Nephron (organoid): ENCODE measurements around the gene NKTR.

ENCODE experiments used
- H3K27ac Mint-ChIP-seq, 3 experiments: 2 replicates each; pipeline ENCODE4 v1.8.0; 2020; ENCODE audit warnings: mixed read lengths in 3 of 3, mild to moderate bottlenecking in 2 of 3, moderate library complexity in 1 of 3
- H3K27me3 Mint-ChIP-seq: 2 replicates; pipeline ENCODE4 v1.8.0; 2021; ENCODE audit warnings: low read depth, mild to moderate bottlenecking, moderate library complexity, mixed read lengths
- H3K36me3 Mint-ChIP-seq: 2 replicates; pipeline ENCODE4 v1.8.0; 2020; ENCODE audit warnings: low read depth, mixed read lengths
- H3K4me1 Mint-ChIP-seq: 2 replicates; pipeline ENCODE4 v1.8.0; 2020; ENCODE audit warnings: mixed read lengths
- H3K4me3 Mint-ChIP-seq, 3 experiments: 2 replicates each; pipeline ENCODE4 v1.8.0; 2020; ENCODE audit warnings: mild to moderate bottlenecking in 3 of 3, mixed read lengths in 3 of 3, moderate library complexity in 2 of 3
- H3K9me3 Mint-ChIP-seq: 2 replicates; pipeline ENCODE4 v1.8.0; 2020; ENCODE audit warnings: mixed read lengths
- CTCF ChIP-seq, 3 experiments: fragments of 200-600 bp; sonication (generic); IDR thresholded peaks; one replicate each; pipeline ENCODE4 v1.5.0; 2021; ENCODE audit warnings: antibody characterized with exemption in 3 of 3; ENCODE audit not compliant: unreplicated experiment in 3 of 3

The NKTR gene

GRCh38 chr3:42663581-42664437 lies 63.3 kb downstream of the NKTR start:
- no peaks in the 10 kb centered on the region for H3K9me3 Mint-ChIP-seq
- H3K36me3 Mint-ChIP-seq, result no peaks in the 10 kb centered on the region
- H3K27me3 Mint-ChIP-seq, result peaks cover under 1% of the 10 kb centered on the region
- no peak overlapping the region for H3K4me3 Mint-ChIP-seq
- peaks cover 24% of the 10 kb centered on the region for H3K4me1 Mint-ChIP-seq
- H3K27ac Mint-ChIP-seq, result no peak overlapping the region
- TF ChIP-seq CTCF (IDR thresholded peaks at IDR 0.05; ENCODE audit: unreplicated experiment in 3 of 3), result no peak

GRCh38 chr3:42664438-42664803 lies 63.9 kb downstream of the NKTR start:
- Mint-ChIP-seq H3K9me3 (no peaks in the 10 kb centered on the region), H3K36me3 (no peaks in the 10 kb centered on the region), H3K4me1 (peaks cover 24% of the 10 kb centered on the region), H3K4me3 (no peak overlapping the region), H3K27me3 (peaks cover 4% of the 10 kb centered on the region), H3K27ac (no peak overlapping the region)
- no peak for TF ChIP-seq CTCF (IDR thresholded peaks at IDR 0.05; ENCODE audit: unreplicated experiment in 3 of 3)

GRCh38 chr3:42665050-42665878 lies 64.8 kb downstream of the NKTR start:
- Mint-ChIP-seq H3K9me3 (no peaks in the 10 kb centered on the region), H3K4me3 (no peak overlapping the region), H3K36me3 (no peaks in the 10 kb centered on the region), H3K27me3 (peaks cover 4% of the 10 kb centered on the region), H3K4me1 (peaks cover 24% of the 10 kb centered on the region), H3K27ac (no peak overlapping the region)
- no peak for TF ChIP-seq CTCF (IDR thresholded peaks at IDR 0.05; ENCODE audit: unreplicated experiment in 3 of 3)

- peaks cover 4% of the 10 kb centered on the region for H3K27me3 Mint-ChIP-seq
- H3K4me3 Mint-ChIP-seq, result no peak overlapping the region
- no peaks in the 10 kb centered on the region for H3K36me3 Mint-ChIP-seq
- no peak for TF ChIP-seq CTCF (IDR thresholded peaks at IDR 0.05; ENCODE audit: unreplicated experiment in 3 of 3)
- peaks cover 24% of the 10 kb centered on the region for H3K4me1 Mint-ChIP-seq
- no peaks in the 10 kb centered on the region for H3K9me3 Mint-ChIP-seq
- no peak overlapping the region for H3K27ac Mint-ChIP-seq
Measured at GRCh38 chr3:42666022-42666421, 65.5 kb downstream of the NKTR start.

GRCh38 chr3:42666577-42666998 lies 66.1 kb downstream of the NKTR start:
- TF ChIP-seq CTCF (IDR thresholded peaks at IDR 0.05; ENCODE audit: unreplicated experiment in 3 of 3), result no peak

More at GRCh38 chr3:42666577-42666998, 66.1 kb downstream of the NKTR start:
- Mint-ChIP-seq H3K36me3 (no peaks in the 10 kb centered on the region), H3K27ac (no peak overlapping the region), H3K4me3 (no peak overlapping the region), H3K9me3 (no peaks in the 10 kb centered on the region), H3K4me1 (peaks cover 24% of the 10 kb centered on the region), H3K27me3 (peaks cover 4% of the 10 kb centered on the region)
